K562 (cell line): ENCODE data around the gene SEZ6. TPM values are rescaled to one million over a fixed set of nuclear protein-coding genes. Genes with fewer than 3 reads are reported as not detected.

Source experiments
- ATF1 ChIP-seq, 2 experiments: fragments of 450-650 bp in 1 of 2; IDR thresholded peaks; 2 replicates each; pipeline ENCODE4 v1.6.1; 2016; ENCODE audit warnings: missing compliant biosample characterization in 1 of 2, missing genetic modification characterization in 1 of 2
- CEBPG ChIP-seq, 3 experiments: fragments of 200-800 bp in 1 of 3; sonication (Bioruptor generic) in 1 of 3; sonication (generic) in 1 of 3; formaldehyde crosslinking in 1 of 3; IDR thresholded peaks in 2 of 3; conservative IDR thresholded peaks in 1 of 3; 2 replicates each; pipeline versions ENCODE4 v1.6.1 to v1.8.0; 2016 to 2022; ENCODE audit warnings: missing compliant biosample characterization in 2 of 3, missing genetic modification characterization in 2 of 3, mild to moderate bottlenecking in 1 of 3, missing genetic modification reagents in 1 of 3
- CREB3L1 ChIP-seq: fragments of 450-650 bp; IDR thresholded peaks from 2 replicates; pipeline ENCODE4 v1.6.1; 2014; ENCODE audit warnings: low read depth, mild to moderate bottlenecking, moderate library complexity, borderline replicate concordance
- DLX4 ChIP-seq: fragments of 250-450 bp; sonication (Bioruptor Pico); IDR thresholded peaks from 2 replicates; pipeline ENCODE4 v1.6.1; 2021; ENCODE audit warnings: mild to moderate bottlenecking
- DPF2 ChIP-seq: fragments of 450-650 bp; IDR thresholded peaks from 2 replicates; pipeline ENCODE4 v1.6.1; 2016
- FOS ChIP-seq: IDR thresholded peaks from 3 replicates; pipeline ENCODE4 v1.6.1; 2011; ENCODE audit not compliant: insufficient read length; ENCODE audit errors: extremely low read depth
- HDAC8 ChIP-seq: fragments of 450-650 bp; IDR thresholded peaks from 2 replicates; pipeline ENCODE4 v1.6.1; 2016; ENCODE audit warnings: mild to moderate bottlenecking, missing genetic modification characterization, moderate library complexity, missing compliant biosample characterization
- HIVEP1 ChIP-seq: fragments of 250-450 bp; sonication (Bioruptor Pico); IDR thresholded peaks from 2 replicates; pipeline ENCODE4 v1.4.0; 2020; ENCODE audit warnings: mild to moderate bottlenecking
- MAFG ChIP-seq: fragments of 450-650 bp; conservative IDR thresholded peaks from 2 replicates; pipeline ENCODE4 v1.6.1; 2016; ENCODE audit warnings: missing genetic modification characterization, missing compliant biosample characterization
- MECOM ChIP-seq: fragments of 250-450 bp; sonication (Bioruptor Pico); IDR thresholded peaks from 2 replicates; pipeline ENCODE4 v1.8.0; 2022; ENCODE audit warnings: inconsistent platforms
- NCOA6 ChIP-seq: fragments of 450-650 bp; IDR thresholded peaks from 2 replicates; pipeline ENCODE4 v1.6.1; 2017; ENCODE audit warnings: mild to moderate bottlenecking
- PURB ChIP-seq: sonication (generic); formaldehyde crosslinking; IDR thresholded peaks from 2 replicates; pipeline ENCODE4 v1.9.0; 2021; ENCODE audit warnings: low read depth, mild to moderate bottlenecking, missing genetic modification reagents
- RBFOX2 ChIP-seq: fragments of 200-400 bp; formaldehyde crosslinking; IDR thresholded peaks from 2 replicates; pipeline ENCODE4 v1.6.1; 2017; ENCODE audit warnings: low read depth, mild to moderate bottlenecking, low read length, moderate library complexity
- SMARCA4 ChIP-seq: fragments of 450-650 bp; IDR thresholded peaks from 2 replicates; pipeline ENCODE4 v1.6.1; 2016
- VEZF1 ChIP-seq: fragments of 200-800 bp; sonication (Bioruptor generic); IDR thresholded peaks from 2 replicates; pipeline ENCODE4 v1.6.1; 2017; ENCODE audit warnings: missing genetic modification characterization, missing compliant biosample characterization
- ZC3H11A ChIP-seq: IDR thresholded peaks from 2 replicates; pipeline ENCODE4 v1.6.1; 2012; ENCODE audit warnings: low read depth, low read length, improper control_type of control experiment
- ZNF589 ChIP-seq: fragments of 200-800 bp; sonication (Bioruptor generic); IDR thresholded peaks from 2 replicates; pipeline ENCODE4 v1.6.1; 2016; ENCODE audit warnings: low read depth, missing genetic modification characterization, missing compliant biosample characterization
- ZNF79 ChIP-seq: fragments of 250-450 bp; sonication (Bioruptor Pico); IDR thresholded peaks from 2 replicates; pipeline ENCODE4 v1.4.0; 2020; ENCODE audit warnings: low read depth, mild to moderate bottlenecking, moderate library complexity
- polyA plus RNA-seq, 8 experiments: library from polyadenylated mRNA; depleted of rRNA in 4 of 8; stranded (reverse) in 5 of 8; unstranded in 3 of 8; fragments of >200 nt; fragmentation: Nextera tagmentation in 2 of 8; fragmentation: Illumina TruSeq in 1 of 8; extraction: Ambion mirVana in 2 of 8; extraction: Trizol in 1 of 8; gene quantifications; 2 replicates each; pipeline versions ENCODE4 v1.2.1 to v1.2.3, GENCODE V29; 2011 to 2014; ENCODE audit warnings: inconsistent platforms in 1 of 8, missing spikeins in 1 of 8
- total RNA-seq, 7 experiments: library from RNA; depleted of rRNA in 6 of 7; stranded (reverse); fragments of >200 nt in 6 of 7; fragmentation: Illumina TruSeq in 2 of 7; extraction: Trizol in 2 of 7; gene quantifications; 2 replicates each; pipeline versions ENCODE4 v1.2.1 to v1.2.3, GENCODE V29; 2011 to 2021; ENCODE audit warnings: low replicate concordance in 1 of 7
- TF ChIP-seq, protein P1 (sequence below): fragments of 200-800 bp; sonication (Bioruptor generic); IDR thresholded peaks from 2 replicates; pipeline ENCODE4 v1.6.1; 2017; ENCODE audit warnings: missing genetic modification characterization, missing compliant biosample characterization
- TF ChIP-seq, protein P2 (sequence below): fragments of 250-450 bp; sonication (Bioruptor Pico); IDR thresholded peaks from 2 replicates; pipeline ENCODE4 v1.5.0; 2021
- TF ChIP-seq, protein P3 (sequence below): fragments of 250-450 bp; sonication (Bioruptor Pico); IDR thresholded peaks from 2 replicates; pipeline ENCODE4 v1.8.0; 2021; ENCODE audit warnings: mild to moderate bottlenecking, moderate library complexity

Gene SEZ6
- total and polyA plus RNA-seq, 9 of the 15 experiments (the other 6 are each of a cell fraction or from before 2014, with no cell fraction given), result not detected

GRCh38 chr17:28926366-28926765, 79.5 kb downstream of the SEZ6 start (continued):
- TF ChIP-seq, protein P1, sequence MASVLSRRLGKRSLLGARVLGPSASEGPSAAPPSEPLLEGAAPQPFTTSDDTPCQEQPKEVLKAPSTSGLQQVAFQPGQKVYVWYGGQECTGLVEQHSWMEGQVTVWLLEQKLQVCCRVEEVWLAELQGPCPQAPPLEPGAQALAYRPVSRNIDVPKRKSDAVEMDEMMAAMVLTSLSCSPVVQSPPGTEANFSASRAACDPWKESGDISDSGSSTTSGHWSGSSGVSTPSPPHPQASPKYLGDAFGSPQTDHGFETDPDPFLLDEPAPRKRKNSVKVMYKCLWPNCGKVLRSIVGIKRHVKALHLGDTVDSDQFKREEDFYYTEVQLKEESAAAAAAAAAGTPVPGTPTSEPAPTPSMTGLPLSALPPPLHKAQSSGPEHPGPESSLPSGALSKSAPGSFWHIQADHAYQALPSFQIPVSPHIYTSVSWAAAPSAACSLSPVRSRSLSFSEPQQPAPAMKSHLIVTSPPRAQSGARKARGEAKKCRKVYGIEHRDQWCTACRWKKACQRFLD (CRISPR knock-in tag), result peak; percentile 9; the same call in 1 of the 2 replicates
- no peak for TF ChIP-seq CREB3L1
- TF ChIP-seq PURB (CRISPR knock-in tag), result no peak
- TF ChIP-seq VEZF1, result peak; percentile 20
- TF ChIP-seq HIVEP1 (CRISPR knock-in tag), result no peak
- TF ChIP-seq FOS, result no peak
- no peak for TF ChIP-seq ZNF79 (CRISPR knock-in tag)
- peak; percentile 2; the same call in 1 of the 2 replicates for TF ChIP-seq DPF2
- no peak for TF ChIP-seq DLX4 (CRISPR knock-in tag)
- TF ChIP-seq RBFOX2, result no peak
- TF ChIP-seq ZC3H11A, result no peak
- TF ChIP-seq ATF1 (CRISPR knock-in tag; IDR thresholded peaks at IDR 0.05), result no peak
- TF ChIP-seq ATF1 (tag; IDR thresholded peaks at IDR 0.05), result peak; percentile 54
- no peak for TF ChIP-seq NCOA6
- TF ChIP-seq, protein P2, sequence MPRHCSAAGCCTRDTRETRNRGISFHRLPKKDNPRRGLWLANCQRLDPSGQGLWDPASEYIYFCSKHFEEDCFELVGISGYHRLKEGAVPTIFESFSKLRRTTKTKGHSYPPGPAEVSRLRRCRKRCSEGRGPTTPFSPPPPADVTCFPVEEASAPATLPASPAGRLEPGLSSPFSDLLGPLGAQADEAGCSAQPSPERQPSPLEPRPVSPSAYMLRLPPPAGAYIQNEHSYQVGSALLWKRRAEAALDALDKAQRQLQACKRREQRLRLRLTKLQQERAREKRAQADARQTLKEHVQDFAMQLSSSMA (CRISPR knock-in tag), result no peak
- peak; percentile 61; the same call in 1 of the 2 replicates for TF ChIP-seq ZNF589 (CRISPR knock-in tag)
- TF ChIP-seq, protein P3, sequence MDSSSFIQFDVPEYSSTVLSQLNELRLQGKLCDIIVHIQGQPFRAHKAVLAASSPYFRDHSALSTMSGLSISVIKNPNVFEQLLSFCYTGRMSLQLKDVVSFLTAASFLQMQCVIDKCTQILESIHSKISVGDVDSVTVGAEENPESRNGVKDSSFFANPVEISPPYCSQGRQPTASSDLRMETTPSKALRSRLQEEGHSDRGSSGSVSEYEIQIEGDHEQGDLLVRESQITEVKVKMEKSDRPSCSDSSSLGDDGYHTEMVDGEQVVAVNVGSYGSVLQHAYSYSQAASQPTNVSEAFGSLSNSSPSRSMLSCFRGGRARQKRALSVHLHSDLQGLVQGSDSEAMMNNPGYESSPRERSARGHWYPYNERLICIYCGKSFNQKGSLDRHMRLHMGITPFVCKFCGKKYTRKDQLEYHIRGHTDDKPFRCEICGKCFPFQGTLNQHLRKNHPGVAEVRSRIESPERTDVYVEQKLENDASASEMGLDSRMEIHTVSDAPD (CRISPR knock-in tag), result no peak
- no peak for TF ChIP-seq CEBPG (CRISPR knock-in tag; IDR thresholded peaks at IDR 0.05)
- TF ChIP-seq CEBPG (tag; conservative IDR thresholded peaks at IDR 0.05 in 1 of 2, IDR thresholded peaks at IDR 0.05 in 1 of 2), result 0 out of 4 replicates have a peak, but pooled peaks of 1 of the 2 experiments have one; percentile 3
- TF ChIP-seq HDAC8, result no peak
- no peak for TF ChIP-seq SMARCA4
- no peak for TF ChIP-seq MAFG (tag)
- no peak for TF ChIP-seq MECOM (CRISPR knock-in tag)
